PC-9 (cell line): ENCODE measurements around the gene C1orf159.

Experiments
- EZH2 ChIP-seq: fragments of 200-600 bp; sonication (generic); IDR thresholded peaks from 2 replicates; pipeline ENCODE4 v1.8.0; 2017; ENCODE audit warnings: antibody characterized with exemption, low read depth
- TF ChIP-seq, protein P1 (sequence below): fragments of 200-600 bp; sonication (generic); conservative IDR thresholded peaks from 2 replicates; pipeline ENCODE4 v1.6.1; 2017; ENCODE audit warnings: mixed run types, antibody characterized with exemption, mild to moderate bottlenecking, moderate library complexity

DNA sequence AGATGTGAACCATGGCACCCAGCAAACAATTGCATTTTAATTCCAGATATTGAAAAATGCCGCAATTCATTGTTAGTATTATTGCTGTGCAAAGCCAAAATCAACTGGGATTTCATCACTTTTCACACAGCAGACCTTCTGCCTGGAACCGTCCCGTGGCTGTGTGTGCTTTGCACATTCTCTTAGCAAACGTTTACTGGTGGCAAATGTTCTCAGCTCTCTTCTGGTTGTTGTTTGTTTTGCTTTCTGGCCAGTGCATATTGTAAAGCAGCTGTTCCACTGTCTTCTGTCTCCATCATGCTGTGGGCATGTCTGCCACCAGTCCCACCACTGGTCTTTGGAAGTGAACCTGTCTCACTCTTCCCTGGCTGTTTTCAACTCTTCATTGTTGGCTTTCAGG, 38.0 kb upstream of the C1orf159 start:
- TF ChIP-seq, protein P1, sequence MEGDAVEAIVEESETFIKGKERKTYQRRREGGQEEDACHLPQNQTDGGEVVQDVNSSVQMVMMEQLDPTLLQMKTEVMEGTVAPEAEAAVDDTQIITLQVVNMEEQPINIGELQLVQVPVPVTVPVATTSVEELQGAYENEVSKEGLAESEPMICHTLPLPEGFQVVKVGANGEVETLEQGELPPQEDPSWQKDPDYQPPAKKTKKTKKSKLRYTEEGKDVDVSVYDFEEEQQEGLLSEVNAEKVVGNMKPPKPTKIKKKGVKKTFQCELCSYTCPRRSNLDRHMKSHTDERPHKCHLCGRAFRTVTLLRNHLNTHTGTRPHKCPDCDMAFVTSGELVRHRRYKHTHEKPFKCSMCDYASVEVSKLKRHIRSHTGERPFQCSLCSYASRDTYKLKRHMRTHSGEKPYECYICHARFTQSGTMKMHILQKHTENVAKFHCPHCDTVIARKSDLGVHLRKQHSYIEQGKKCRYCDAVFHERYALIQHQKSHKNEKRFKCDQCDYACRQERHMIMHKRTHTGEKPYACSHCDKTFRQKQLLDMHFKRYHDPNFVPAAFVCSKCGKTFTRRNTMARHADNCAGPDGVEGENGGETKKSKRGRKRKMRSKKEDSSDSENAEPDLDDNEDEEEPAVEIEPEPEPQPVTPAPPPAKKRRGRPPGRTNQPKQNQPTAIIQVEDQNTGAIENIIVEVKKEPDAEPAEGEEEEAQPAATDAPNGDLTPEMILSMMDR, result no peak
- TF ChIP-seq EZH2, result no peak
